ENCODE measurements around the gene KLF16.
A peak's percentile ranks its signal among the peaks of the same experiment; 100 is the strongest.

Gene KLF16

GRCh38 chr19:1854542-1855039 lies 8.8 kb downstream of the KLF16 start:
- DNase-seq (ENCODE audit: low spot score), result no peak

- no peak for DNase-seq (ENCODE audit: low spot score)
Observed at GRCh38 chr19:1854039-1854541, 9.3 kb downstream of the KLF16 start.

GRCh38 chr19:1853295-1854038 lies 9.9 kb downstream of the KLF16 start:
- peak; percentile 87 for DNase-seq (ENCODE audit: low spot score)

GRCh38 chr19:1852581-1853128 lies 10.7 kb downstream of the KLF16 start:
- DNase-seq (ENCODE audit: low spot score), result no peak

- DNase-seq (ENCODE audit: low spot score), result no peak
Observed at GRCh38 chr19:1851654-1852580, 11.5 kb downstream of the KLF16 start.

- DNase-seq (ENCODE audit: low spot score), result no peak
Observed at GRCh38 chr19:1850809-1851653, 12.3 kb downstream of the KLF16 start.

- DNase-seq (ENCODE audit: low spot score), result no peak
Observed at GRCh38 chr19:1849886-1850398, 13.4 kb downstream of the KLF16 start.

- no peak for DNase-seq (ENCODE audit: low spot score)
Observed at GRCh38 chr19:1849132-1849474, 14.3 kb downstream of the KLF16 start.

- peak; percentile 91 for DNase-seq (ENCODE audit: low spot score)
Observed at GRCh38 chr19:1848399-1849131, 14.8 kb downstream of the KLF16 start, which contains the start of gene REXO1. Gene REXO1 (minus strand): TSS chr19:1848483. CDS start chr19:1848358, 125 bp downstream.

- peak; percentile 74 for DNase-seq (ENCODE audit: low spot score)
Observed at GRCh38 chr19:1847684-1848398, 15.5 kb downstream of the KLF16 start.

- DNase-seq (ENCODE audit: low spot score), result no peak
Observed at GRCh38 chr19:1847348-1847683, 16.1 kb downstream of the KLF16 start.

- no peak for DNase-seq (ENCODE audit: low spot score)
Observed at GRCh38 chr19:1846517-1847204, 16.7 kb downstream of the KLF16 start.

GRCh38 chr19:1845642-1846041 lies 17.7 kb downstream of the KLF16 start:
- DNase-seq (ENCODE audit: low spot score), result no peak

GRCh38 chr19:1845125-1845515 lies 18.3 kb downstream of the KLF16 start:
- no peak for DNase-seq (ENCODE audit: low spot score)

GRCh38 chr19:1844513-1845124 lies 18.8 kb downstream of the KLF16 start:
- no peak for DNase-seq (ENCODE audit: low spot score)

- no peak for DNase-seq (ENCODE audit: low spot score)
Observed at GRCh38 chr19:1843646-1844394, 19.6 kb downstream of the KLF16 start.

- DNase-seq (ENCODE audit: low spot score), result no peak
Observed at GRCh38 chr19:1843116-1843515, 20.3 kb downstream of the KLF16 start.

- no peak for DNase-seq (ENCODE audit: low spot score)
Observed at GRCh38 chr19:1841209-1841924, 22.0 kb downstream of the KLF16 start.
